DMS53 (cell line): ENCODE measurements around the gene AMHR2.
"Not testable (repeated sequence)": the region's sequence is repeated elsewhere in the genome, so short reads cannot be mapped to it uniquely, and the experiment has no call there.

Experiments
- DNase-seq: peaks from one replicate; lab custom pipeline; 2025; lab: John Stamatoyannopoulos, UW

Gene AMHR2

DNA sequence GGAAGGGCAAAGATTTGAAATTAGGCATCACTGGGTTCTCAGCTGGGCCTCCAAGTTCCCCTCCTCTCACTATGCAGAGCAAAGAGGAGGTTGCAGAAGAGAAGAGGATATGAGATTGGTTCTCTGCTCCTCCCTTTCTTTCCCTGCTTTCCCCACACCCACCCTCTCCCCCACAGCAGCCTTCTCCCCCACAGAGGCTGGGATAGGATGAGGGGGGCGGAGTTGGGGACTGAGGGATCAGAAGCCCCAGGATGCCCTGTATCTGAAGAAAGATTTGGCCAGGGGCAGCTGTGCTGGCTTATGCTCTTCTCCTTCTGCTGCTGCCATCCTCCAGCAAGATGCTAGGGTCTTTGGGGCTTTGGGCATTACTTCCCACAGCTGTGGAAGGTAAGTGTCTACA is at the start of gene AMHR2:
Gene AMHR2, plus strand, starts transcription at position 259 of the 400 bp plus-strand sequence. Its CDS starts 80 bp downstream, at position 339.
- DNase-seq, result no peak

DNA sequence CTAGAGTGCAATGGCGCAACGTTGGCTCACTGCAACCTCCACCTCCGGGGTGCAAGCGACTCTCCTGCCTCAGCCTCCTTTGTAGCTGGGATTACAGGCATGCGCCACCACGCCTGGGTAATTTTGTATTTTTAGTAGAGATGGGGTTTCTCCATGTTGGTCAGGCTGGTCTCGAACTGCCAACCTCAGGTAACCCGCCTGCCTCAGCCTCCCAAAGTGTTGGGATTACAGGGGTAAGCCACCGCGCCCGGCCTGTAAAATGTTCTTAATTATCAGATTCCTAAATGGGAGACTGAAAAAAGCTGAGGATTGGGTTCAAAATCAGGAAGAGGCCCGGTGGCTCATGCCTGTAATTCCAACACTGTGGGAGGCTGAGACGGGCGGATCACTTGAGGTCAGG is 49.4 kb upstream of the AMHR2 start:
- not testable (repeated sequence) for DNase-seq

DNA sequence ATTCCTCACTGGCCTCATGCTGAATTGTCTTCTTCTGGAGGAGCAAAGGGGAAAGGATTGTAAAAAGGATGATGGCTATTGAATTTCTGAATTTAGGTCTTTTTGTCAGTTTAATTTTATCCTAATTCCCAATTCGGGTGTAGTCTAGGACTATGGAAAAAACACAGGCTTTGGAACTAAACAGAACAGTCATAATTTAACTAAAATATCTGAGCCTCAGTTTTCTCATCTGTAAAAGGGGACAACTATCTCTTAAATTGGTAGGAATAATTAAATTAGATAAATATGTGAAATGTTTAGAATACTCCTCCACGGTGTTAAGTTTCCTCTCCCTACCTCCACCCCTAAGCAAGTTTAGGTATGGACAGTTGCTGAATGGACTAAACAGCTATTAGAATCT is 46.9 kb upstream of the AMHR2 start:
- no peak for DNase-seq

DNA sequence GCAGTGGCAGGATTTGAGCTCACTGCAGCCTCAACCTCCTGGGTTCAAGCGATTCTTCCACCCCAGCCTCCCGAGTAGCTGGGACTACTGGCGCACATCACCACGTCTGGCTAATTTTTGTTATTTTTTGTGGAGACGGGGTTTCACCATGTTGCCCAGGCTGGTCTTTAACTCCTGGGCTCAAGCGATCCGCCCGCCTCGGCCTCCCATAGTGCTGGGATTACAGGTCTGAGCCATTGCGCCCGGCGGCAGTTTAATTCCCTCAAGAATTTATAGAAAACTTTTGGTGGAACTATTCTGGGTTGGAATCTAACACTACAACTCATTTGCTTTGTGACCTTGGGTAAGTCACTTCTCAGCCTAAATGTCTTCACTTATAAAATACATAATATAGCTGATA is 45.4 kb upstream of the AMHR2 start:
- no peak for DNase-seq

DNA sequence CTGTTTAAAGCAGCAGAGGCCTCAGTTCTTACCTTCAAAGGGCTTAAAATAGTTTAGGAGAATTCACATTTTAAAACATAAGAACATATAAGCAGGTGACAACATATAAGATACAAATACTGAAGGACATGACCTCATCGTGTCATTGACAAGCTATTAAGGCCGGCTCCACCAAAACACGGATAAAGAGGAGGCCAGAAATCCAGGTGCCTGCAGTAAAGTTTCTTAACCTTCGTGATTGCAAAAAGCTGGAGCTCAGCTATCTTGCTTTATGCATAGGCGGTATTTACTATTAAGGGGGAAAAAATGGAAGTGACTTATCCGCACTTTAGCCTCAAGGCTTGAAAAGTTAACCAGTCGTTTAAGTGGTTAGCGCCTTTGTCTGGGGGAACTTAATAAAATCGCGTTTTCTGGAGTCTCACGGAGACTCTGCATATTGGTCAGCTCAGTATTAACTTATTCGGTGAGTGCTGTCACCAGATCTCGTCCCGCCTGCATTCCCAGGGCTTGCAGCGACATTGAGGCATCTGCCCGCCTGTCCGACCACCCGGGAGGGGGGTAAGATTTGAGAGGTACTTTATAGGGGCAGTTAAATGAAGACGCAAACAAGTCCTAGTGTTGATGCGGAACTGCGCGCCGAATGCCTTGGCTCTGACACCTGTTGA is 44.8 kb upstream of the AMHR2 start:
- DNase-seq, result peak; percentile 73

DNA sequence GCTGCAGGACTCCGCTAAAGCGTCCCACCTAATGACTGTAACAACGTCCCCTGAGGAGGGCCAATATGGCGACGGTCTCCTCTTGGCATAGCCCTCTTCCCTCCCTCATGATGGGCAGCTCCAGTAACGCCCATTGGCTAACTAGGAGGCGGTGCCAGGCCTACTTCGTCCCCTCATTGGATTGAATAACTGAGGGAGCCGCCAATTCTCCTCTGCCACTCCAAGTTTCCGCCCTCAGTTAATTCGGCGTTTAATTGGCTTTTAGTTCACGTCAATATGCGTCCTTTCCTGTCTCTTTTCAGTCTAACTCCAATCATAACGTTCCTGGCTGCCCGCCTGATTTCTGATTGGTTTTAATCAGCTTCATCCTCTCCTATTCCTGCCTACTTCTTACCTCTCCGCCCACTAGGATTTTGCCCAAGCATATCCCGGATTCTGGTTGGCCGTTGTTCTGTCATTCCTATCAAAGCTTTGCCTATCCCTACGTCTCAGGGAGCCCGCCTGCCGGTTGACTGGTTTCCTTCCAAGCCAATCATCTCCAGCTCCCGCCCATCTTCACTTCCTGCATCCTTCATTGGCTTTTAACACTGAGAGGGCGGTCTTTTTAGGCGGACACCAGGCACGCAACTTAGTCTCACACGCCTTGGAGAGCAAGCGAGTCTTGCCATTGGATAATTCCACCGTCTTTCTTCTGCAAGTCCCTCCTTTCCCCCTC is 44.1 kb upstream of the AMHR2 start:
- peak; percentile 100 for DNase-seq

DNA sequence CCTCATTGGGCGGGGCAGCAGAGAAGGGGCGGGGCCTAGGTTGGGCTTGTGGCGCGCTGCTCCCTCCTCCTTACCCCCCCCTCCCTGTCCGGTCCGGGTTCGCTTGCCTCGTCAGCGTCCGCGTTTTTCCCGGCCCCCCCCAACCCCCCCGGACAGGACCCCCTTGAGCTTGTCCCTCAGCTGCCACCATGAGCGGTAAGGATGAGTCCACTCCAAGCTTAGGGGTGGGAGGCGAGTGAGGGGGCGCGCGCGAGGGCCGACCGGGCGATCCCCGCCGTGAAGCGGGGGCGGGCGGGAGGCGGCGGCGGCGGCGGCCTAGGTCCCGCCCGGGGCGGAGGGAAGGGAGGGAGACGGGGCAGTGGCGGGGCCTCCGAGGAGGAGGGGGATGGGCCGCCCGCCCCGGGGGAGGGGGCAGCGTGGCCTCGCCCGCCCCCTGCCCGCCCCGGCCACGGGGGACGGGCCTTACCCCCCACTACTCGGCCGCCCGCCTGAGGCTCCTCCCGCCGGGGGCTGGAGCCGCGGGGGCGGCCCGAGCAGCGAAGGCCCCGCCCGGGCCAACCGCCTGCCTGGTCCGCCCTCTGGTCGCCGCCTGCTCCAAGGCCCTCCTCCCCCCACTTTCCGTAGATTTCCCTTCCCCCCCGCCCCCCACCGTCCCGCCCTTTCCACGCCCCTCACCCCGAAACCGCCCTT is 43.4 kb upstream of the AMHR2 start, which contains the start of gene SP1:
Gene SP1, plus strand, starts transcription at position 73 of the 690 bp plus-strand sequence. Its CDS starts 116 bp downstream, at position 189.
- peak; percentile 97 for DNase-seq

DNA sequence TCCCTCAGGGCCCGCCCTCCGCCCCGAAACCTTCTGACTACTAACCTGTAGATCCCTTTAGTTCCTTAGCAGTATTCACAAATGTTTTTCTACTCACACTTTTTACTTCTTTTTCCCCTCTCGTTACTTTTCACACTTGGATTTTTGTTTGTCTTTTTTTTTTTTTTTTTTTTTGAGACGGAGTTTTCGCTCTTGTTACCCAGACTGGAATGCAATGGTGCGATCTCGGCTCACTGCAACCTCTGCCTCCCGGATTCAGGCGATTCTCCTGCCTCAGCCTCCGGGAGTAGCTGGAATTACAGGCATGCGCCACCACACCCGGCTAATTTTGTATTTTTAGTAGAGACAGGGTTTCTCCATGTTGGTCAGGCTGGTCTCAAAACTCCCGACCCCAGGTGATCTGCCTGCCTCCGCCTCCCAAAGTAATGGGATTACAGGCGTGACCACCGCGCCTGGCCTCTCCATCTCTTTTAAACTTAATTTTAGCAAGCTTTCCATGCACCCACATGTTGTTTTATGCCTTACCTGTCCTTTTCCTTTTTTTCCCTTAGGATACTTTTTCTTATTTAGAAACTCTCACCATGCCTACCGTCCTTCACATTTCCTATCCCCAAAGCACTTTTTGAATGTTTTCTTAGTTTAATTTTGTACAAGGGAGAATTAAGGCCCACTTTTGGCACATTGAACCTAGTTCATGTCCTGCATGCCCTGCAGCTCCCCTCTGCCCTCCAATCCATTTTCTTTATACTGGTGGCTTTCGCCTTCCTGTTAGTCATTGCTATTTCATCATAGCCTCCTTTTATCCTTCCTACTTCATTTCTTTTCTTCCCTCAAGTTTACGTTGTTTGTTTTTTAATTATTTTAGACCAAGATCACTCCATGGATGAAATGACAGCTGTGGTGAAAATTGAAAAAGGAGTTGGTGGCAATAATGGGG is 42.6 kb upstream of the AMHR2 start:
- no peak for DNase-seq

DNA sequence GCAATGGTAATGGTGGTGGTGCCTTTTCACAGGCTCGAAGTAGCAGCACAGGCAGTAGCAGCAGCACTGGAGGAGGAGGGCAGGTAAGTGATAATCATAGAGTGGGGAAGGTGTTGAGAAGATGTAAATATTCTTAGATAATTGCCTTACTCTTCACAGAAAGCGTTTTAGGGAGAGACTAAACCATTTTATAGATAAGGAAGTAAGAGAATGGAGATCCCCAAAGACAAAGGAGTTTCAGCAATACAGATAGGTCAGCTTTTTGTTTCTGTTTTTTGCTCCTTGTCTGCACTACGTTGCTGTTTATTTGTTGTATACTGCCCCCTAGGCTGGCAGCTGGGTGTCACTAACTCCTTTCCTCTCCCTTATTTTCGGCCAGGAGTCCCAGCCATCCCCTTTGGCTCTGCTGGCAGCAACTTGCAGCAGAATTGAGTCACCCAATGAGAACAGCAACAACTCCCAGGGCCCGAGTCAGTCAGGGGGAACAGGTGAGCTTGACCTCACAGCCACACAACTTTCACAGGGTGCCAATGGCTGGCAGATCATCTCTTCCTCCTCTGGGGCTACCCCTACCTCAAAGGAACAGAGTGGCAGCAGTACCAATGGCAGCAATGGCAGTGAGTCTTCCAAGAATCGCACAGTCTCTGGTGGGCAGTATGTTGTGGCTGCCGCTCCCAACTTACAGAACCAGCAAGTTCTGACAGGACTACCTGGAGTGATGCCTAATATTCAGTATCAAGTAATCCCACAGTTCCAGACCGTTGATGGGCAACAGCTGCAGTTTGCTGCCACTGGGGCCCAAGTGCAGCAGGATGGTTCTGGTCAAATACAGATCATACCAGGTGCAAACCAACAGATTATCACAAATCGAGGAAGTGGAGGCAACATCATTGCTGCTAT is 41.7 kb upstream of the AMHR2 start:
- DNase-seq, result peak; percentile 66

DNA sequence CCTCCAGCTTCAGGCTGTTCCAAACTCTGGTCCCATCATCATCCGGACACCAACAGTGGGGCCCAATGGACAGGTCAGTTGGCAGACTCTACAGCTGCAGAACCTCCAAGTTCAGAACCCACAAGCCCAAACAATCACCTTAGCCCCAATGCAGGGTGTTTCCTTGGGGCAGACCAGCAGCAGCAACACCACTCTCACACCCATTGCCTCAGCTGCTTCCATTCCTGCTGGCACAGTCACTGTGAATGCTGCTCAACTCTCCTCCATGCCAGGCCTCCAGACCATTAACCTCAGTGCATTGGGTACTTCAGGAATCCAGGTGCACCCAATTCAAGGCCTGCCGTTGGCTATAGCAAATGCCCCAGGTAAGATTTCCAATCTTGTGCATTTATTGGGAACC is 40.4 kb upstream of the AMHR2 start:
- no peak for DNase-seq

DNA sequence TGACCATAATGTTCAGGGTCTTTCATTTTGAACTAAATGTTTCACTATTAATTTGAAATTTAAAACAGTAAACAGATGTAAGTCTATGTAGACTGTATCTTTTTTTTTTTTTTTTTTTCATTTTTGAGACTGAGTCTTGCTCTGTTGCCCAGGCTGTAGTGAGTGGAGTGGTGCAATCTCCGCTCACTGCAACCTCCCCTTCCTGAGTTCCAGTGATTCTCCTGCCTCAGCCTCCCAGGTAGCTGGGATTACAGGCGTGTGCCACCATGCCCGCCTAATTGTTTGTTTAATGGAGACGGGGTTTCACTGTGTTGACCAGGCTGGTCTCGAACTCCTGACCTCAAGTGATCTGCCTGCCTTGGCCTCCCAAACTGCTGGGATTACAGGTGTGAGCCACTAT is 37.3 kb upstream of the AMHR2 start:
- not testable (repeated sequence) for DNase-seq

DNA sequence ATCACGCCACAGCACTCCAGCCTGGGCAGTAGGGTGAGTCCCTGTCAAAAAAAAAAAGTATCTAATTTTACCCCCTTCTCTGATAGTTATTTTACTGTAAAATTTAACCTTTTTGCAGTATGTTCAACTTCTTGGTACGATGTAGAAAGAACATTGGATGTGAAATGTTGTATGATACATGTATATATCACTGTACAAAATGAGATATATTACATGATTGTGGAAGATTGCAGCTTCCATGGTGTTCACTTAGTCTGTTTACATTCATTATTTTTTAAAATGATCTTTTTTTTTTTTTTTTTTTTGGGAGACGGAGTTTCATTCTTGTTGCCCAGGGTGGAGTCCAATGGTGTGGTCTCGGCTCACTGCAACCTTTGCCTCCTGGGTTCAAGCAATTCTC is 34.7 kb upstream of the AMHR2 start:
- DNase-seq, result no peak

DNA sequence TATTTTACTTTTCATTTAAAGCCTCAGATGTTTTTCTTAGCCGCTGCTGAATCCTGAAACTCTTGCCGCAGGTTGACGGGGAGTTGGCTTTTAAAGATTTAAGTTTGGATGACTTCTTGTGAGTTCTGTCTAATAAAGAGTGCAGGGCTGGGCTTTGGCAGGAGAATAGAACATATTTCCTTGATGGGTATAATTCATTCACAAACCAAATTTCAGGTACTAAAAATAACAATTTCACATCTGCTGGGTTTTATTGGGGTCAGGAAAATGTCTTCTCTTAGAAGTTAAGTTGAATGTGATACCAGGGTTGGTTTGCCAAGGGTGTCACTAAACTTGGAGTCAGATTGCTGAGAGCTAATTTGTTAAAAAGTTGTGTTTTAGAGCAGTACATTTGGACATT is 34.0 kb upstream of the AMHR2 start:
- DNase-seq, result no peak

DNA sequence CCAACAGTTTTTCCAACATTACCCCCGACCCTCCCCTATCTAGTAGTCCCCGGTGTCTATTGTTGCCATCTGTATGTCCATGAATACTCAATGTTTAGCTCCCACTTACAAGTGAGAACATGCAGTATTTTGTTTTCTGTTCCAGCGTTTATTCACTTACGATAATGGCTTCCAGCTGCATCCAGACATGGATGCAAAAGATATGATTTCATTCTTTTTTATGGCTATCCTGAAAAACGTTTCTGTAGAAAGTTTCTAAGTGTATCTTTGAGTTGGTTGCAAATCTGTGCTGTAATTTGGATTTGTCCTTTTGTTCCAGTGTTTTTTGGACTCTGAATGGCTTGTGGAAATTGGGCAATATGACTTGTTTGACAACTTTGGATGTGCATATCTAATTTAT is 31.9 kb upstream of the AMHR2 start:
- no peak for DNase-seq

DNA sequence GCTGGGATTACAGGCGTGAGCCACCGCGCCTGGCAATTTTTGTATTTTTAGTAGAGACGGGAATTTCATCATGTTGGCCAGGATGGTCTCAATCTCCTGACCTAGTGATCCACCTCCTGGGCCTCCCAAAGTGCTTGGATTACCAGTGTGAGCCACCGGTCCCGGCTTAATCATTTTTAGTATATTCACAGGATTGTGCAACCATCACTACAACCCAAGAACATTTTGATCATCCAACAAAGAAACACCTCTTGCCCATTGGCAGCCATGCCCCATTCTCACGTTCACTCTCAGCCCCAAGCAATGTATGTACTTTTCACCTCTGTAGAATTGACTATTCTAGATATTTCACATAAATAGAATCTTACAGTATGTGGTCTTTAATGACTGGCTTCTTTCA is 23.8 kb upstream of the AMHR2 start:
- DNase-seq, result no peak

DNA sequence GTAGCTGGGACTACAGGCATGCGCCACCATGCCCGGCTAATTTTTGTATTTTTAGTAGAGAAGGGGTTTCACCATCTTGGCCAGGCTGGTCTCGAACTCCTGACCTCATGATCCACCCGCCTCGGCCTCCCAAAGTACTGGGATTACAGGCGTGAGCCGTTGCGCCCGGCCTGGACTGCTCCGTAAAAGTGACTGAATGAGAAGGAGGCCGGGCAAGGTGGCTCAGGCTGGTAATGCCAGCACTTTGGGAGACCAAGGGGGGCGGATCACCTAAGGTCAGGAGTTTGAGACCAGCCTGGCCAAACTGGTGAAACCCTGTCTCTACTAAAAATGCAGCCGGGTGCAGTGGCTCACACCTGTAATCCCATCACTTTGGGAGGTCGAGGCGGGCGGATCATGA is 21.3 kb upstream of the AMHR2 start:
- not testable (repeated sequence) for DNase-seq

DNA sequence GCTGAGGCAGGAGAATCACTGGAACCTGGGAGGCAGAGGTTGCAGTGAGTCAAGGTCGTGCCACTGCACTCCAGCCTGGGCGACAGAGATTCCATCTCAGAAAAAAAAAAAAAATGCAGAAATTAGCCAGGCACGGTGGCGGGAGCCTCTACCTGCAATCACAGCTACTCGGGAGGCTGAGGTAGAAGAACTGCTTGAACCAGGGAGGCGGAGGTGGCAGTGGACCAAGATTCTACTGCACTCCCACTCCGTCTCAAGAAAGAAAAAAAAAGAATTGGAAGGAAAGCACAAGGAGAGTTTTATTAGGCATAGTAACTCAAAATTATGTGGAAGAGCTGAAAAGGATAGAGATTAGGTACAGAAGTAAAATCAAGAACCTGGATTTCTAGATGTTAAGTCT is 20.8 kb upstream of the AMHR2 start:
- DNase-seq, result no peak

DNA sequence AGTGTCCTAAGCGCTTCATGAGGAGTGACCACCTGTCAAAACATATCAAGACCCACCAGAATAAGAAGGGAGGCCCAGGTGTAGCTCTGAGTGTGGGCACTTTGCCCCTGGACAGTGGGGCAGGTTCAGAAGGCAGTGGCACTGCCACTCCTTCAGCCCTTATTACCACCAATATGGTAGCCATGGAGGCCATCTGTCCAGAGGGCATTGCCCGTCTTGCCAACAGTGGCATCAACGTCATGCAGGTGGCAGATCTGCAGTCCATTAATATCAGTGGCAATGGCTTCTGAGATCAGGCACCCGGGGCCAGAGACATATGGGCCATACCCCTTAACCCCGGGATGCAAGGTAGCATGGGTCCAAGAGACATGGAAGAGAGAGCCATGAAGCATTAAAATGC is 12.7 kb upstream of the AMHR2 start:
- no peak for DNase-seq

DNA sequence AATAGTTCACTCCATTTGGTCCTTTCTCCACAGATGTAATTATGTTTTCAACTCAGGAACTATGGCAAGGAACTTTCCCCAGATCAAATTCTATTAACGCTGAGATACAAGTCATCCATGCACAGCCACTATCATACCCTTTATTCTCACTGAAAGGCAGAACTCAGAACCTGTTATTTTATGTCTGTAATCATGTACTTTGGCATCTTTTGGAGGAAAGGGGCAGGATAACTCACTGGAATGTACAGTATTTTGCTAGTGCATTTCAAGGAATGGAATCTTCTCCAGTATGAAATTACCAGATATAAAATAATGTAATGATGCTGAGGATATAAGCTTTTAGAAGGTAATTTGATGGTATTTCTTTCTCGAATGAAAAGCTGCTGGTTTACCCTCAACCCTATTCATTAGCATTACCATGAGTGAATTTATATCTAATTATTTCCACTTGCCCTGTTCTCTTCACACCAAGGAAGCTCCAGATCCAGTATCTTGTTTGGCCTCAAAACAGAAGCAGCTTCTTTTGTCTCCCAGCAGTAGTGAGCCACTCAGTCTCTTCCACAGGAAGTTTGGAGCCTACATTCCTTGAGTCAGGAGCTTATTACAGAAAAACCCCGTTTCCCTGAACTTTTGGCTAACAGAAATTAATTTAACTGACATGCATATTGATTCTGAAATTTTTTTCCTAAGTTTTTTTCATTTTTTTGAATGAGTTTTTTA is 10.0 kb upstream of the AMHR2 start:
- DNase-seq, result no peak

DNA sequence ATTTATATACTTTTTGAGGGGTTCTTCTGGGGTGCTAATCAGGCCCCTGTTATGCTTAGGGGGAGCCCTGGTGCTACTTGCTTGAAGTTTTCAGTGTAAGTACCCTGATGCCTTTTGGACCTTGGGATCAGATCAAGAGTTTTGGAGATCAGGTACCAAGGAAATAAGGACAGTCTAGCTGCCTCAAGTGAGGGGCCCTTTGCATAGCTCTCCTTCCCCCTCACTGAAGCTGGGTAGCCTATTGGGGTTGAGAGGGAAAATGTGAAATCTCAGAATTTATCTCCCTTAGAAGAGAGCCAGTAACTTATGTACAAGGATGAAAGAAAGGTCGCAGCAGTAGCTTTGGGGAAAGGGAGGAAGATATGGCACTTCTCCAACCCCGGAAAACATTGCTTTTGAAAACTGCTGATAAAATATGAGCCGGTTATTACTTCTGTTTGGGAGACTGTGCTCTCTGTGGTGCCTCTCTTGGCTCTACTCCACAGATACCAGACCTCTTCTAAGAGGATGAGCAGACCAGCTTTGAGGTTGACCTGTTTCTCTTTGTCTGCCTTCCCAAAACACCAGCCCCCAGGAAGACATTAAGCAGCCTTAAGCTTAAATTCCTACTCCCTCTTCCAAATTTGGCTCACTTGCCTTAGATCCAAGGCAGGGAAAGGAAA is 8.8 kb upstream of the AMHR2 start:
- DNase-seq, result no peak
